ENCODE measurements around the gene STX10.

The STX10 gene

DNA sequence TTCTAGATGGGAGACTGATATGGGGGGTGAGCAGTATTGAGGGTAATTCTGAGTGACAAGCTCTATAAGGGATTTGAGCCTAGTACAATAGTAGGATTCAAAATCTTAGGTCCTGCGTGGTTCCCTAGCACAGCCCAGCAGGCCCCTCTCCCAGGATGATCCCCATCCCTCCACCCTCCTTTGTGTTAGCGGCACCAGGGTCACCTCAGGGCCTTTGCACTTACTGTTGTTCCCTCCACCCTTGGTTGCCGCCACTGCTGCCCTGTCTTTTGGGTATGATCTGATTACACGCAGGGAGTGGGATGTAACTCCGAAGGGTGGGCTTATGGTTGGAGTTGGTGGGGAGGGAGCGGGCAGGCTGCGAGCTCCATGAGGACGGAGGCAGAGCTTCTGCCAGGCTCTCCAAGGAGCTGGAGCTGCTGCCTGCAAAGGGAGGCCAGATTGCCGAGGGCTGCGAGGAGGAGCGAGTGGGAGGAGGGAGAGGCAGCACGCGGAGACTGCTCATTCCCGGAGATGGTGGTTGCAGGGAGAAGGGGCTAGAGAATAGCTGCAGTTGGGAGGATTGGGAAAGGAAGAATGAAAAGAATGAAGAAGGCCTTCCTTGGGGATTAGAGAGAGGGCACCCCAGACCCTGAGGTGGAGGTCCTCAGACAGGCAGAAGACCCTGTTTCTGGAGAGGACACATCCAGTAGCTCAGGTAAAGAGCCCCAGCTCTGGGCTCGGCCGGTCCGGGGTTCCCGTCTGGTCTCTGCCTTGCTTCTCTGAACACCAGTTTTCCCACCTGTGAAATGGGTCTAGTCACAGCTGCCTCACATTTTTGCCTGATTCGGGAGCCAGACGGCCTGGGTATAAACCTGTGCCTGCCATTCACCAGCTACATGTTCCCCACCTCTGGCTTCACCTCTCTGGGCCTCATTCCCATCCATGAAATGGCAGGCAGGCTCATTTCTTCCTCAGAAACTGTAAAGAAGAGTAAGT is 26.9 kb downstream of the STX10 start:
- TF ChIP-seq, protein P1, sequence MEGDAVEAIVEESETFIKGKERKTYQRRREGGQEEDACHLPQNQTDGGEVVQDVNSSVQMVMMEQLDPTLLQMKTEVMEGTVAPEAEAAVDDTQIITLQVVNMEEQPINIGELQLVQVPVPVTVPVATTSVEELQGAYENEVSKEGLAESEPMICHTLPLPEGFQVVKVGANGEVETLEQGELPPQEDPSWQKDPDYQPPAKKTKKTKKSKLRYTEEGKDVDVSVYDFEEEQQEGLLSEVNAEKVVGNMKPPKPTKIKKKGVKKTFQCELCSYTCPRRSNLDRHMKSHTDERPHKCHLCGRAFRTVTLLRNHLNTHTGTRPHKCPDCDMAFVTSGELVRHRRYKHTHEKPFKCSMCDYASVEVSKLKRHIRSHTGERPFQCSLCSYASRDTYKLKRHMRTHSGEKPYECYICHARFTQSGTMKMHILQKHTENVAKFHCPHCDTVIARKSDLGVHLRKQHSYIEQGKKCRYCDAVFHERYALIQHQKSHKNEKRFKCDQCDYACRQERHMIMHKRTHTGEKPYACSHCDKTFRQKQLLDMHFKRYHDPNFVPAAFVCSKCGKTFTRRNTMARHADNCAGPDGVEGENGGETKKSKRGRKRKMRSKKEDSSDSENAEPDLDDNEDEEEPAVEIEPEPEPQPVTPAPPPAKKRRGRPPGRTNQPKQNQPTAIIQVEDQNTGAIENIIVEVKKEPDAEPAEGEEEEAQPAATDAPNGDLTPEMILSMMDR (conservative IDR thresholded peaks at IDR 0.05; ENCODE audit: low read depth, low read length): no peak
- H3K4me3 ChIP-seq (ENCODE audit: low read depth, low read length): no peak overlapping the region
- DNase-seq (ENCODE audit: low read depth): no peak

DNA sequence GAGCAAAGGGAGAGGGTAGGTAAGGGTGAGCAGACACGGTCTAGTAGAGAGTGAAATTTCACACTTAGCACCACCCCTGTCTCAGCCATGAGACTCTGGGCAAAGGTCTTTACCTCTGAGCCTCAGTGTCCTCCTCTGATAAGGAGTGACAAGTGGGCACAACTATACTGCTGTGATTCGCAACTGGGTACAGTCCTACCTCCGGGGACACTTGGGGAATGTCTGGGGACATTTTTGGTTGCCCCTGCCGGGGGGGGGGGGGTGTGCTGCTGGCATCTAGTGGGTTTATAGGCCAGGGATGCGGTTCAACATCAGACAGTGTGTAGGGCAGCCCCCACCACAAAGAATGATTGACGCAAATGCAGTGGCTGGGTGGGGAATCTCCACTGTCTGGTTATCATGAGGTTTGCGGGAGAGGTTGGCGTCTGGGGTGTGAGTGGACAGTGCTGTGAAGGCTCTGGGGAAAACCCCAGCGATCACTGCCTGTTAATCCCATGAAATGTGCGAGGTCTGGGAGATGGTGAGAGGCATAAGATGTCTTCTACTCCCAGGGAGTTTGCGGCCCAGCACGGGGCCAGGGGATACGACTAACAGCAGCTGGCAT is 27.8 kb downstream of the STX10 start:
- H3K4me3 ChIP-seq (ENCODE audit: low read depth, low read length): no peak overlapping the region
- TF ChIP-seq, protein P1 (conservative IDR thresholded peaks at IDR 0.05; ENCODE audit: low read depth, low read length): no peak
- no peak for DNase-seq (ENCODE audit: low read depth)

DNA sequence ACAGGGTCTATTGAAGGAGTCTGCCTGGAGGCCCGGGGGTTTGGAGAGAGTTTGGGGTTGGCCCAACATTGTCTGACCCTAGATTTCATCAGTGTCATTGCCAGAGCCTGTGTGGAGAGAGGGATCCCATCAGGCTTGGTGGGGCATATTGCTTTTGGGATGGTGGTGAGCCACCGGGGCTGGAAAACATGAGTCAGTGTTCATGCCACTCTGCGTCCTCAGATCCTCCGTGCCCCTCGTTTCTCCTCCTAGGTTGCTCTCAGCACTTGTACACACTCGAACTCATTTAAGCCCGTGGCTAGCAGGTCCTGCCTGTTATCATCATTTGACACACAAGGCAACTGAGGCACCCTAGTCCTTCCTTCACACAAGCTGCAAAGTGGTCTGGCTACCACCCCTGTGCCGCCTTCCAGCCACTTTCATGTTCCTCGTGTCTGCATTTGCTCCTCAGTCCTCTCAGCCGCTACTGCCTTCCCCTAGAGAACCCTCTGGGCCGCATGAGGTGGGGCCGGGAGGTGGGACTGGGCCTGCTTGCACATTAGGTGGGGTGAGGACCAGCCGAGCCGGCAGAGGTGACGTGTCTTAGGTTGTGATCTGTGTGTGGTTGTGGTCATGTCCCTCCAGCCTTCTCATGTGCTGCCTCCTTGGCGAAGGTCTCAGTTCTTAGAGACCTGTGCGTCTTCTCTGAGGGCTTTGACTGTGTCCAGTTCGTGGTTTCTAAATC is 28.5 kb downstream of the STX10 start:
- TF ChIP-seq, protein P1 (conservative IDR thresholded peaks at IDR 0.05; ENCODE audit: low read depth, low read length): no peak
- H3K4me3 ChIP-seq (ENCODE audit: low read depth, low read length): no peak overlapping the region

DNA sequence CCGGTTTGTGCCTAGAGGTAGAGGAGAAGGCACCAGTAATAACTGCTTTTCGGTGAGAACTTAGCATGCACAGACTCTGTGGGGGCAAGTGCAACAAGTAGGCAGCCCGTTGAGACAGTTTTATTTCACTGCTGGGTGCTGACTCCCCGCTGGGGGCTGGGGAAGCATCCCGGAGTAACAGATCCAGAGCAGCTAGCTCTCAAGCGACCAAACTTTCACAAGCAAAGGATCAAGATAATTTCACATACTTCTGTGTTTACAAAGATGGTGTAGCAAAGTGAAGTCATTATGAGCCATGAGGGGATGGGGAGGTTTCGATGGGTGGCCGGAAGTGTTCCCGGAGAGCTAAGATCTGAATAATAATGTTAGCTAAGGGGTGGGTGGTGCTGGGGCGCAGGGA is 29.4 kb downstream of the STX10 start:
- peak; percentile 92 for DNase-seq (ENCODE audit: low read depth)
- TF ChIP-seq, protein P1 (conservative IDR thresholded peaks at IDR 0.05; ENCODE audit: low read depth, low read length): no peak
- peak overlapping the region; percentile 22 for H3K4me3 ChIP-seq (ENCODE audit: low read depth, low read length)

More for the DNA sequence above, 28.5 kb downstream of the STX10 start:
- no peak for DNase-seq (ENCODE audit: low read depth)

DNA sequence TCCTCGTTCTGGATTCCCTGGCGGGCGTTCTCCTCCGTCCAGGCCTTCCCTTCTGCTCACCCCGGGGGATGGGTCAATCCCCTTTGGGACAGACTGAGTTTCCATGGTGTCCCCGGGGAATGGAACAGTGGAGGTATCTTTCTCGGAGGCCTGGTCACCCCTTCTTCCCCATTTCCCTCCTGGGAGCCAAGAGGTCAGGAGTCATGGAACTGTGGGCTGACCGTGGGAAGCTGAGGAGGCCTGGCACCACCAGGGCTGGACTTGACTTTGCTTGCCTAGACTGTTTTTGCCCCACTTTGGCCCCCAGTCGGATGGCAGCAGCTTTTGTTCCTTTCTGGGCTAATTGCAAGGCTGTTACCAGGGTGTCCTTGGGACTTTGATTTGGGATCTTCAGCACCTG is 30.1 kb downstream of the STX10 start:
- peak overlapping the region; percentile 9 for H3K4me3 ChIP-seq (ENCODE audit: low read depth, low read length)
- TF ChIP-seq, protein P1 (conservative IDR thresholded peaks at IDR 0.05; ENCODE audit: low read depth, low read length): no peak

DNA sequence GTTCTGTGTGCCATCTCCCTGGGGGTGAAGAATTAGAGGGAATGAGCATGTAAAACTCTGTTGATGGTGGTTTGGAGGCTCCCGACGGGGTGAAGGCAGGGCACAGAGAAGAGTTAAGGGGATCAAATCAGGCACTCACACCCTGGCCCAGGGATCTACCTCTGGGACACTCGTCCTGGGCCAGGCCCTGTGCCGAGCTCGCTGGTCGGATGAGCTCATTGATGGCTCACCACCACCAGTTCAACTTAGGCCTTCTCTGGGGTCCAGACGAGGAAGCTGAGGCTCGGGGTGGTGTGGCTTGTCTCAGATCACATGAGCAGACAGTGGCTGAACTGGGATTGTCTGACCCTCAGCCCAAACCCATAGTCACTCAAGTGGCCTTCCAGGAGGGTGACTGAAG is 30.5 kb downstream of the STX10 start:
- peak overlapping the region; percentile 94 for H3K4me3 ChIP-seq (ENCODE audit: low read depth, low read length)
- DNase-seq (ENCODE audit: low read depth): no peak
- TF ChIP-seq, protein P1 (conservative IDR thresholded peaks at IDR 0.05; ENCODE audit: low read depth, low read length): no peak

More for the DNA sequence above, 30.1 kb downstream of the STX10 start:
- no peak for DNase-seq (ENCODE audit: low read depth)

Measured in choroid plexus epithelial cell (primary cell).